ENCODE results near the gene PTCHD1. TPM values are rescaled to one million over a fixed set of nuclear protein-coding genes. Genes with fewer than 3 reads are reported as not detected.

The PTCHD1 gene
- total and polyA plus RNA-seq, 10 of the 15 experiments (the other 5 are each of a cell fraction or from before 2014, with no cell fraction given), result not detected

GRCh38 chrX:23344904-23345271, 10.2 kb downstream of the PTCHD1 start:
- H3K27me3 ChIP-seq (replicated peaks in 1 of 2; ENCODE audit: control insufficient read depth in 2 of 2, insufficient read depth in 2 of 2, low read length in 1 of 2), result peaks cover 0 to 7% of the 10 kb centered on the region in 2 experiments; a peak in 1 of 4 replicates
- no peaks in the 10 kb centered on the region for H3K79me2 ChIP-seq (ENCODE audit: control insufficient read depth, insufficient read depth, low read length)
- ChIA-PET SMC1A (ENCODE audit: uncharacterized antibody, unreplicated experiment) (no interaction called here), POLR2A (no interaction called here), CTCF (no interaction called here), RAD21 (ENCODE audit: unreplicated experiment) (no interaction called here)
- H3K4me2 ChIP-seq (ENCODE audit: control insufficient read depth, insufficient read depth), result no peak overlapping the region
- no peak for ATAC-seq
- H3K4me3 ChIP-seq, result no peak overlapping the region
- H2AFZ ChIP-seq (ENCODE audit: control insufficient read depth, low read depth, low read length), result no peak overlapping the region
- no peak for FAIRE-seq
- H4K20me1 ChIP-seq (ENCODE audit: control insufficient read depth, insufficient read depth), result no peaks in the 10 kb centered on the region
- no peaks in the 10 kb centered on the region for H3K9me3 ChIP-seq (replicated peaks; ENCODE audit: control insufficient read depth, insufficient read depth, low read length)
- H3K27ac ChIP-seq (ENCODE audit: control insufficient read depth, insufficient read depth), result no peak overlapping the region
- DNase-seq (ENCODE audit: low read depth, low spot score), result no peak
- no peaks in the 10 kb centered on the region for H3K4me1 ChIP-seq (ENCODE audit: control insufficient read depth, insufficient read depth, low read length)
- H3K9ac ChIP-seq (ENCODE audit: control insufficient read depth, insufficient read depth, low read length), result no peak overlapping the region
- intact Hi-C loops (cut with micrococcal nuclease; ENCODE audit: unreplicated experiment), result no loop called here
- no peaks in the 10 kb centered on the region for H3K36me3 ChIP-seq (ENCODE audit: control insufficient read depth in 2 of 2, insufficient read depth in 2 of 2, low read length in 1 of 2)
- BruUV-seq (replicated peaks), result no TSS peak
- TF ChIP-seq, protein P1, sequence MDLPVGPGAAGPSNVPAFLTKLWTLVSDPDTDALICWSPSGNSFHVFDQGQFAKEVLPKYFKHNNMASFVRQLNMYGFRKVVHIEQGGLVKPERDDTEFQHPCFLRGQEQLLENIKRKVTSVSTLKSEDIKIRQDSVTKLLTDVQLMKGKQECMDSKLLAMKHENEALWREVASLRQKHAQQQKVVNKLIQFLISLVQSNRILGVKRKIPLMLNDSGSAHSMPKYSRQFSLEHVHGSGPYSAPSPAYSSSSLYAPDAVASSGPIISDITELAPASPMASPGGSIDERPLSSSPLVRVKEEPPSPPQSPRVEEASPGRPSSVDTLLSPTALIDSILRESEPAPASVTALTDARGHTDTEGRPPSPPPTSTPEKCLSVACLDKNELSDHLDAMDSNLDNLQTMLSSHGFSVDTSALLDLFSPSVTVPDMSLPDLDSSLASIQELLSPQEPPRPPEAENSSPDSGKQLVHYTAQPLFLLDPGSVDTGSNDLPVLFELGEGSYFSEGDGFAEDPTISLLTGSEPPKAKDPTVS (IDR thresholded peaks at IDR 0.05; ENCODE audit: low read depth, low read length), result no peak
- TF ChIP-seq NR2C1 (IDR thresholded peaks at IDR 0.05) (no peak), ZNF24 (IDR thresholded peaks at IDR 0.05) (no peak), STAT1 (conservative IDR thresholded peaks at IDR 0.05) (no peak), TCF7 (IDR thresholded peaks at IDR 0.05; ENCODE audit: borderline replicate concordance) (no peak), PAX8 (IDR thresholded peaks at IDR 0.05) (no peak), RELA (IDR thresholded peaks at IDR 0.05; ENCODE audit: borderline replicate concordance, partially characterized antibody) (no peak), PRDM15 (CRISPR knock-in tag; IDR thresholded peaks at IDR 0.05) (no peak), ETV6 (conservative IDR thresholded peaks at IDR 0.05 in 1 of 2, IDR thresholded peaks at IDR 0.05 in 1 of 2; ENCODE audit: borderline replicate concordance in 1 of 2, low read depth in 1 of 2) (no peak), CBX5 (IDR thresholded peaks at IDR 0.05; ENCODE audit: low read depth) (no peak), YBX1 (IDR thresholded peaks at IDR 0.05) (no peak), BRCA1 (IDR thresholded peaks at IDR 0.05; ENCODE audit: low read depth, low read length) (no peak), KAT2A (conservative IDR thresholded peaks at IDR 0.05; ENCODE audit: control insufficient read depth, low read depth, low read length) (no peak)
- TF ChIP-seq, protein P2, sequence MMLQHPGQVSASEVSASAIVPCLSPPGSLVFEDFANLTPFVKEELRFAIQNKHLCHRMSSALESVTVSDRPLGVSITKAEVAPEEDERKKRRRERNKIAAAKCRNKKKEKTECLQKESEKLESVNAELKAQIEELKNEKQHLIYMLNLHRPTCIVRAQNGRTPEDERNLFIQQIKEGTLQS (IDR thresholded peaks at IDR 0.05; ENCODE audit: borderline replicate concordance, extremely low read depth, low read depth, low read length), result no peak
- TF ChIP-seq, protein P3, sequence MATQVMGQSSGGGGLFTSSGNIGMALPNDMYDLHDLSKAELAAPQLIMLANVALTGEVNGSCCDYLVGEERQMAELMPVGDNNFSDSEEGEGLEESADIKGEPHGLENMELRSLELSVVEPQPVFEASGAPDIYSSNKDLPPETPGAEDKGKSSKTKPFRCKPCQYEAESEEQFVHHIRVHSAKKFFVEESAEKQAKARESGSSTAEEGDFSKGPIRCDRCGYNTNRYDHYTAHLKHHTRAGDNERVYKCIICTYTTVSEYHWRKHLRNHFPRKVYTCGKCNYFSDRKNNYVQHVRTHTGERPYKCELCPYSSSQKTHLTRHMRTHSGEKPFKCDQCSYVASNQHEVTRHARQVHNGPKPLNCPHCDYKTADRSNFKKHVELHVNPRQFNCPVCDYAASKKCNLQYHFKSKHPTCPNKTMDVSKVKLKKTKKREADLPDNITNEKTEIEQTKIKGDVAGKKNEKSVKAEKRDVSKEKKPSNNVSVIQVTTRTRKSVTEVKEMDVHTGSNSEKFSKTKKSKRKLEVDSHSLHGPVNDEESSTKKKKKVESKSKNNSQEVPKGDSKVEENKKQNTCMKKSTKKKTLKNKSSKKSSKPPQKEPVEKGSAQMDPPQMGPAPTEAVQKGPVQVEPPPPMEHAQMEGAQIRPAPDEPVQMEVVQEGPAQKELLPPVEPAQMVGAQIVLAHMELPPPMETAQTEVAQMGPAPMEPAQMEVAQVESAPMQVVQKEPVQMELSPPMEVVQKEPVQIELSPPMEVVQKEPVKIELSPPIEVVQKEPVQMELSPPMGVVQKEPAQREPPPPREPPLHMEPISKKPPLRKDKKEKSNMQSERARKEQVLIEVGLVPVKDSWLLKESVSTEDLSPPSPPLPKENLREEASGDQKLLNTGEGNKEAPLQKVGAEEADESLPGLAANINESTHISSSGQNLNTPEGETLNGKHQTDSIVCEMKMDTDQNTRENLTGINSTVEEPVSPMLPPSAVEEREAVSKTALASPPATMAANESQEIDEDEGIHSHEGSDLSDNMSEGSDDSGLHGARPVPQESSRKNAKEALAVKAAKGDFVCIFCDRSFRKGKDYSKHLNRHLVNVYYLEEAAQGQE (IDR thresholded peaks at IDR 0.05; ENCODE audit: low read depth, low read length), result no peak
- in situ Hi-C loops (cut with MboI), result no loop called here
- WGBS (ENCODE audit: insufficient coverage, insufficient replicate concordance, low lambda C conversion rate, missing lambda C conversion rate), result 3% methylated on average over 2 of the region's 2 CpGs

Measured in GM12878 (cell line).